IPS-18c (cell line): ENCODE results near the gene FAM163A.

Experiments
- H3K4me3 ChIP-seq: 2 replicates; pipeline ENCODE4 v1.7.0; 2013; ENCODE audit warnings: low read depth, mild to moderate bottlenecking, low read length, moderate library complexity; ENCODE audit not compliant: insufficient read depth
- H3K9me3 ChIP-seq: one replicate; pipeline ENCODE4 v1.6.1; 2013; ENCODE audit warnings: mild to moderate bottlenecking, low read length, moderate library complexity; ENCODE audit not compliant: control insufficient read depth, insufficient read depth

The FAM163A gene

DNA sequence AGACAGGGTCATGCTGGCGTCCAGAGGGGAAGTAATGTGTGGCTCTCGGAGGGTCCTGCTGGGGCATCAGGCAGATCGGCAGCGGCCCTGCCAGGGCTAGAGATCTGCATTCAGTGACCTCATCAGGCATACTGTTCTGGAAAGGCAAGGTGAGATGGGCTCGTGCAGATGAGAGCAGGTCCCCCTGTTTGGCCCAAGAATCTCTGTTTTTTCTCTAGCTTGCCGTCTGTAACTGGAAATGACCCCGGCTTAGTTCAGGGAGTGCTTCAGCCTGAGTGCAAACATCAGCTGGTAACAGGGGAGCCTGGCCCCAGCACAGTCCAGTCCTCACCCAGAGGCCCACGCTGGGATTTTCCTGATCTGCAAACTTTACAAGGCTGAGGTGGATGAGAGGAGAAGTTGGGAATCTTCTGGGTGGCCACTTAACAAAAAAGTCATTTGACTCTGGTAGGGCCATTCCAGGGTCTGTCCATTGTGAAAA, 2.1 kb downstream of the FAM163A start:
- H3K4me3 ChIP-seq = no peak overlapping the region
- peaks cover 2% of the 10 kb centered on the region for H3K9me3 ChIP-seq

DNA sequence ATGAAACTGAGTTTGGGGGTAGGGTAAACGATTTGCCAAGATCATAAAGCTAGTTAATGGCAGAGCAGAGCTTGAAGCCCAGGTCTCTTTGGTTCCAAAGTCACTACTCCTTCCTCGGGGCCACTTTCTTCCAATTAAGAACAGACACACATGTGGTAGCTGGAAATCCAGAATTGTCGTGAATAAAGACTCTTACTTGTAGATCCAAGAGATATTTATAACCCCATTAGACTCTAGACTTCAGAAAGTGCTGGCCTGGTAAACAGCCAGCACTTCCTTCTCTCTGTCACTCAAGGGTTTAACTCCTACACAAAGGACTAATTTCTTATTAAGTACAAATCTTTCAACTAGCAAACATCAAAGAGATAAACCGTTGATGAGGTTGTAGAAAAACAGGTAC, 2.7 kb downstream of the FAM163A start:
- Histone ChIP-seq H3K9me3 (peaks cover 2% of the 10 kb centered on the region), H3K4me3 (no peak overlapping the region)

DNA sequence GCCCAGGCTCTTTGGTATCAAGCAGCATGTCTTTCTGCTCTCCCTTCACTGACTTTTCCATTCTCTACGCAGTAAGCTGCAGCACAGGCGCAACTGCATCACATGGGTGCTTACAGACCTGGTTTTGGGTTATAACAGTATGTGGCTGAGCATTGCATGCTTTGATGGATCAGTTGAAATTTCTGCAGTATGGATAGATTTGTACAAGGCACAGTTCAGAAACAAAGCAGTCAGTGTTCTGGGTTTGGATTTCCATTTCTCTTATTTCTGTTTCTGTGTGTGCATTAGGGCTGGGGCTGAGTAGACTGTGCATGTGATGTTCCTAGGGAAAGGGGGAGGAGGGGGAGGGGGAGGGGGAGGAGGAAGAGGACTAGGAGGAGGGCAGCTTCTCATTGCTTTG, 4.5 kb downstream of the FAM163A start:
- H3K9me3 ChIP-seq = peaks cover 2% of the 10 kb centered on the region
- H3K4me3 ChIP-seq = no peak overlapping the region

DNA sequence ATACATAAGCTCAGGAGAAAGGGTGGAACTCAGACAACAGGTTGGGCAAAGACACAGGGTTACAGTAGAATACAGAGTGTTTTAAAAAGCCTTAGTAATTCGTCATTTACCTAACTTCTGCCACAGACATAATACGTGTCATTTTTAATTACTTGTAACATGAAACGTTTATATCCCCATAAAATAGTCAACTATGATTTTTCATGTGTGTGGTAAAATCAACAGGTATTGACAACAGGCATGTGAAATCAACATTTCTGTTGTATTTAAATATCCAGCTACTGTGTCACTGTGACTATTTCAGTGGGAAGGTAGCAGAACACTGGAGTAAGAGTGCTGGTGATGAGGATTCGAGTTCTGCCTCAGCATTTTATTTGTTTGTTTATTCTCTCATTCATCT, 5.7 kb downstream of the FAM163A start:
- Histone ChIP-seq H3K4me3 (no peak overlapping the region), H3K9me3 (peaks cover 2% of the 10 kb centered on the region)

DNA sequence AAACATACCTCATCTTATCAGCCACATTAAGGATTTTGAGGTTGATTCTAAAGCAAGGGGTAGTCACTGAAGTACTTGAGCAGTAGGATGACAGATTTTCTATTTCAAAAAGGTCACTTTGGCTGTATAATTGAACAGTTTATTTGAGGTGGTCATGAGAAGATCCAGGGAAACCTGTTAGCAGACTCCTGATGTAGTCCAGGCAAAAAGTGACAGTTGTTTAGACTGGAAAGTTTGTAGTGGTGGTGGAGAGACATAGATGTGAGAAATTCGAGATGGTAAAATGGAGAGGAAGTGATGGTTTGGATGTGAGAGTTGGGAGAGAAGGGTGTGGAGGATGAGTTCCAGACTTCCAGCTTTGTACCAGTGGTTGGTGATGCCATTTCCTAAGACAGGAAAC, 7.5 kb downstream of the FAM163A start:
- Histone ChIP-seq H3K9me3 (no peaks in the 10 kb centered on the region), H3K4me3 (no peak overlapping the region)

DNA sequence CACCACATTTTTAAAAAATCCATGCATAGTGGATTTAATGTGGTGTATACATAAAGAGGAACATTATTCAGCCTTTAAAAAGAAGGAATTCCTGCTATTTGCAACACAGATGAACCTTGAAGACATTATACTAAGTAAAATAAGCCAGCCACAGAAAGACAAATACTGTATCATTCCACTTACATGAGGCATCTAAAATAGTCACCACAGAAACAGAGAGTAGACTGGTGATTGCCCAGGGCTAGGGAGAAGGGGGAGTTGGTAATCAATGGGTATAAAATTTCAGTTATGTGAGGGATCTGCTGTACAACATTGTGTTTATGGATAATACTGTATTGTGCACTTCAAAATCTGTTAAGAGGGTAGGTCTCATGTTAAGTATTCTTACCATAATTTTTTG, 10.0 kb downstream of the FAM163A start:
- Histone ChIP-seq H3K9me3 (no peaks in the 10 kb centered on the region), H3K4me3 (no peak overlapping the region)

DNA sequence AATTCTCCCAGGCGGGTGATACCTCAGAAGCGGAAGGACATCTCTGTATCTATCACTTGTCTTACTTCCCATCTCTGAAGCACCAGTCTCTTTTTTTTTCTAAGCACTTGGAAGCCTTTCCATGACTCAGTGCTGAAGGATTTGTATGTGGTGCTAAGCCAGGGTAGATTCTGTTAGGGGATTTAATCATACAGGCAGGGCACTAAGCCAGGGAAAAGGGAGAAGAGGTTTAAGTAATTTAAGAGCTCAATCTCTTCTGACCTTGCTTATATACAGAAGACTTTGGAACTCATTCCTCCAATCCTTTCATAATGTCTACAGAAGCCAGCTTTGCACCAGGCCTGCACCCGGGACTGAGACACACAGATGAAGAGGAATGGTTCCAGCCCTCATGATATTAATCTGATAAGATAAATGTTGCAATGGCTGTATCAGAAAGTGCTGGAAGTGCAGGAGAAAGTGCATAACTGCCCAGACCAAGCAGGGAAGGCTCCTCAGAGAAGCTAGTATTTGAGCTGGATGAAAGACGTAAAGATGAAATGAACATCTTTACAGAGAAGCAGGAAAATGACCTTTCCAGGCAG, 11.0 kb downstream of the FAM163A start:
- Histone ChIP-seq H3K4me3 (no peak overlapping the region), H3K9me3 (no peaks in the 10 kb centered on the region)

DNA sequence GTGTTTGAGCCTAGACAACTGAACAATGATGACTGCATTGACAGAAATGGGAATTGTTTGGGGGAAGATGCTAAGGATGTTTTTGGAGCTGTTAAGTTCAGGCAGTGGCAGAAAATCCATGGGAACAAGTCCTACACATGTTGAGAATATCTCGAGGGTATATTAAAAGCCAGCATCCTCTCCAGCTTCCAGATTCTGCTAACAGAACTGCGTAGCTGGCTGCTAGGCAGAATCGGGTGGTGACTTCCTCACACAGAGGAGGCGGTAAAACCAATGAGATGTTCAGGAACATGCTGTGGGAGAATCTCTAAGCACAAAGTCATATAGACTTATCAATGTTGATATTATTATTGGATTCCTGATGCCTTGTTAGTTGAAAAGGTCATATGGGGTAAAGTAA, 14.8 kb downstream of the FAM163A start:
- Histone ChIP-seq H3K9me3 (peaks cover 2% of the 10 kb centered on the region), H3K4me3 (no peak overlapping the region)

DNA sequence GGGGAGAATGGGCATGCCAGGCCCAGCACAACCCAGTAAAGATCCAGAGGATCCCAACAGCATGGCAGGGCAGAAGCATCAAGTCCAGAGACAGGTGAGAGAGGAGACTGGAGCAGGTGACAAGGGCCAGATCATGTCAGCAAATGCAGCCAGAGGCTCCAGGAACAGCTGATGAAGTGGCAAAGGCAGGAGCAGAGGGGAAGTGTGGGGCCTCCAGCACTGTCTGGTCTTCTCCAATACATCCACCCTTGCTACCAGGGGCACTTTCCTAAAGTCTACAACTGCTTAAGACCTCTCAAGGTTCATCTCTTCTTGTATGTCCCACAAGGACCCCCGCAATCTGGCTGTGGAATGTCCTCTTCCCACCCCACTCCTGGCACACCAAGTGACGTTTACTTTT, 17.4 kb downstream of the FAM163A start:
- peaks cover 4% of the 10 kb centered on the region for H3K9me3 ChIP-seq

DNA sequence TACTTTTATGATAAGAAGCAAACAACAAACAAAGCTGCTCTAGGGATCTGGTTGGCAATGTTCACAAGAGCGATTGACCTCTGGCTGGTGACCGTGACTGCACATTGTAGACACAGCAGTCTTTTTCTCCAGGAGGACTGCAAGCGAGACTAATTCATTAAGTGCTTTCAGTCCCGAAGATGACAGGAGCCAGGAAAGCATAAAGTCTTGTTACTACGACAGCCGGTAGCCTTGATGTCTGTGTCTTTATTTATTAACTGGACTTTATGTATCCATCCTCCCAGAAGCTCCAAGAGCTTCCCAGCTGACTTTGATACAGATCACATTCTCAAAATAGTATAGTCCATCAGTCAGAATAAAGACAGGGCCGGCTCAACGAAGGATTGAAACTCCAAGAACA, 18.2 kb downstream of the FAM163A start:
- Histone ChIP-seq H3K4me3 (no peak overlapping the region), H3K9me3 (peaks cover 4% of the 10 kb centered on the region)

More for the DNA sequence above, 17.4 kb downstream of the FAM163A start:
- no peak overlapping the region for H3K4me3 ChIP-seq

DNA sequence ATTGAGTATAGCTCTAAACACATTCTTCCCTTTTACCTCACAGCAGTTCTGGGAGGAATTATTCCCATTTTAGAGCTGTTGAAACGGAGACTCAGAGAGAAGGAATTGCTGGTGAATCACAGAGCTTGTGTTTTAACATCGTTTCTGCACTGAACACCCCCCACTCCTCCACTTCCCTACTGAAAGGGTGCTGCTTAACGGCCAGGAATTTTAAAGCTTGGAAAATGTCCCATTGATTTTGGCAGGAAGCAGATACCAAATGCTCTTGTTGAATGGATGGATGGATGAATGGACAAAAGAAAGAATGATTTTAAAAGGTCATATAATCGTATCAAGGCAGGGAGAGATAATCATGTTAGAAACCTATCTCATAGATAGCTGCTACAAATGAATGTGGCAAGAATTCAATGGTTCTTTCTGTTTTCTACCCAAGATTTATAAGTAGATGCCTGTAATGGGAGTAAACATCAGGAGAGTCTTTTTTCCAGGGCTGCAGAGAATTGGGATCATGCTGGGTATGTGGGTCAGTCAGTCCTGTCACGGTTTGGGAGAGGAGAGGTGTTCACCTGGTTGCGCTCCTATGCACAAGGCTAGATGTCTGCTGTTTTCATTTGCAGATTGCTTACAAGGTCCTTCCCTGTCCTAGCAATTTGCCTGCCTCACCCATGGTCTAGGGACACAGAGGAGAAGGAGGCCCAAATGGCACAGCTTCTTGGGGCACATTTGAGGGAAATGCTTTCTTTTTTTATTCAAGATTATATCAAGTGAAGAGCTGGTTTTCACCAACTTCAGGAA, 19.0 kb downstream of the FAM163A start:
- H3K9me3 ChIP-seq = peaks cover 4% of the 10 kb centered on the region
- no peak overlapping the region for H3K4me3 ChIP-seq

DNA sequence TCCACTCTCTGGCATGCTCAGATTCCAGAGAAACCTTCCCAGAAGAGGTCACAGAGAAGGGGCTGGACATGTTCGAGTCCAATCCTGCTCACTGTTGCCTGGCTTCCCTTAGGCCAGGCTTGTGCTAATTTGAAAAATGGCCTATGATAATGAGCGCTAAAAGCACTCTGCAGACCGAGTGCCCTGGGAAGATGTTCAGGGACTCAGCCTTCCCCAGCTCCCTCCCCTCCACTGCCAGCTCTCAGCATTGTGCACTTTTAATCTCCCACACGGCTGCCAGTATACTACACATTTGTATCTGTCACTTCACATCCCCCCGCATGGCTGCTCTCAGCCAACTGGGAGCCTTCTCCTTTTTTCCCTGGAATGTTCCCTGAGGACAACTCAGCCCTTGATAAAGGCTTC, 24.1 kb downstream of the FAM163A start:
- H3K9me3 ChIP-seq = peaks cover 2% of the 10 kb centered on the region

DNA sequence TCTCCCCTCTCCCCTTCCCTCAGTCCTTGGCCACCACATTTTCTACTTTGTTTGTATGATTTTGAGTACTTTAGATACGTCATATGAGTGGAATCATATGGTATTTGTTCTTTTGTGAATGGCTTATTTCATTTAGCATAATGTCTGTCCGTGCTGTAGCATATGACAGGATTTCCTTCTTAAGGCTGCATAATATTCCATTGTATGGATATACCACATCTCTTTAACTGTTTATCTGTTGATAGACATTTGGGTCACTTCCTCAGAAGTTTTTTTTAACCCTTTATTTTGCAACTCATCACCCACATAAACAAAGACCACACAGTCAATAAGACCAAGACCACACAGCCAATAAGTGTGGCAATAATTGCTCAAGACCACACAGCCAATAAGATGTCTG, 24.9 kb downstream of the FAM163A start:
- Histone ChIP-seq H3K9me3 (peaks cover 2% of the 10 kb centered on the region), H3K4me3 (no peak overlapping the region)

More for the DNA sequence above, 24.1 kb downstream of the FAM163A start:
- H3K4me3 ChIP-seq = no peak overlapping the region

DNA sequence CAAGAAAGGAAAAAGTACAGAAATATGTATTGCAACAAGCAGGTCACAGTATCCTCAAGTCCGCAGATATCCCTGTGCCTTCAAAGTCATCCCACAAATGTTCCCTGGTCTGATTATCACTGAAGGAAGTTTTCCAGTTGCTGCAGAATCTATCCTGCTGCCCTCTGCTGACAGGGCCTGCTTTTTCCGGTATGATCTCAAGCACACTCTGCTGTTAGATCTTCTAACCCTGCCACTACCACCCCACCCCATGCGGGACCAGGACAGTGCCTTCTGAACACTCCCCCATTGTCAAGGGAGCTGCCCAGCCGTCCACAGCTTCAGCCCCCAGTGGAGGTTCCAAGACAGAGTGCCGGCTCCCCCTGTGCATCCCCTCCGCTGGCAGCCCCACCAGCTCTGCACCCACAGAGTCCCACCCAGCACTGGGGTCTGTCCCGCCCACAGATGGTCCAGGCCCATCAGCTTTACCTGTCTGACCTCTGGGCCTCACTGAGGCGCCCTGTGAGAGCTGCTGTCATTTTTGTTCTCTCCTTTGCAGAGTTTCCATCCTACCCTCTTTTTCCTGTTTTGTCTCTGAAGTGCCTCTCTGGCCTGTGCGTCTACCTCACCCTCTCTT, 27.9 kb downstream of the FAM163A start:
- Histone ChIP-seq H3K4me3 (no peak overlapping the region), H3K9me3 (no peaks in the 10 kb centered on the region)

DNA sequence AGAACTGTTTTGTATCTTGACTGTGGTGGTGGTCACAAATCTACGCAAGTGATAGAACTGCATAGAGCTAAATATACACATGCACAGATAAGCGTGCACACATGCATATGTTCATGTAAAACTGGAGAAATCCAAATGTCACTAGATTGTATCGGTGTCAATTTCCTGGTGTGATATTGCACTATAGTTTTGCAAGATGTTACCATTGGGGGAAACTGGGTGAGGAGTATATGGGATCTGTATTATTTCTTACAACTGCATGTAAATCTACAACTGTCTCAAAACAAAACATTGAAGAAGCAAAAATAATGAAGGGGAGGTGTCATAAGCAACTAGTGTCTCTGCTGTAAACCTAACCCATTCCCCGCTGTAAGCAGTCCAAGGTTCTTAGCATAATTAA, 30.2 kb downstream of the FAM163A start:
- H3K9me3 ChIP-seq = no peaks in the 10 kb centered on the region
- no peak overlapping the region for H3K4me3 ChIP-seq

DNA sequence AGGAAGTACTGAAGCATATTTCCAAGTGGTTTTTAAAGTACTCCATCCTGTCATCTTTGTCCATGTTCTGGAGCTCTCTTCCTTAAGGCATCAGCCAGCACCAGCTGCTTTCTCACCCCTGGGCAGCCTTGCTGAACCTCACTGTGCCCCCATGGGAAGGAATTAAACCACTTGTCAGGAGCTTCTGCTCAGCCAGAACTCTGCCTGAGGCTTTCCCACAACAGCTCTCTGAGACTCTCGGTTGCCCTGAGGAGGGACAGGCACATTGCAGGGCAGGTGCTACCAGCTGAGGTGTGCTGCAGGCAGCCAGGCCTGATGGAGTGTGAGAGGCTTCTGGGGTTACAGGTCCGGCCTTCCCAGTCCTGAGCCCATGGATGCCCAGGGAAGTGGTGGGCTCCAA, 30.9 kb downstream of the FAM163A start:
- H3K9me3 ChIP-seq = no peaks in the 10 kb centered on the region

DNA sequence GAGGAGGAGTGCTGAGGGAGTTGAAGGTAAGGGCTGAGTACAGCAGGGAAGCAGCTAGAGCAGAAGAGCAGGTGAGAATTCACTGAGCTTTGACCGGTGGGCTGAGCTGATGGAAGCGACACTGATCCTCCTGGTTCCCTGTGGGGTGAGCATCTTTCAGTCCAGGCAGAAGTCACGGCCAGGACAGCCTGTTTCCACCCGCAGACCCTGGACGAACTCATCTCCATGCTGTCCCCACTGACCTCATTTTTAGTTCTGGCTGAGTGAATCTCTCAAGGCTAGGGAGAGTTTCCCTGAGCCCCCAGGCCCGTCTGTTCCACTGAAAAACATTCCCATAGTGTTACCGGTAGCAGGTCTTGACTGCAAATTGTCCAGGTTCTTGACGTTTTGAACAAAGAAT, 31.5 kb downstream of the FAM163A start:
- H3K9me3 ChIP-seq = no peaks in the 10 kb centered on the region
- H3K4me3 ChIP-seq = no peak overlapping the region

More for the DNA sequence above, 30.9 kb downstream of the FAM163A start:
- no peak overlapping the region for H3K4me3 ChIP-seq

DNA sequence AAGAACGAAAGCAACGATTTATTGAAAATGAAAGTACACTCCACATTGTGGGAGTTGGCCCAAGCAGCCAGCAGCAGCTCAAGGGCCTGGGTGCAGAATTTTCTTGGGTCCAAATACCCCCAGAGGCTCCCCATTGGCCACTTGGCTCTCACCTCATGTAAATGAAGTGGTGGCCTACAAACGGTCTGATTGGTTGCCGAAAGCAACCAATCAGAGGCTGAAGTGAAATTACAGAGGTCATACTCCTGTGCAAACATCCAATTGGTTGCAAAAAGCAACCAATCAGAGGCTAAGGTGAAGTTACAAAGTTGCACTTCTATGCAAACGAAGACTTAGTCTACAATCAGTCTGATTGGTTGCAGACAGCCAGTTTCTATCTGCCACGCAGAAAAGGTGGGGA, 31.9 kb downstream of the FAM163A start:
- Histone ChIP-seq H3K4me3 (no peak overlapping the region), H3K9me3 (no peaks in the 10 kb centered on the region)
